ENCODE data around the gene UBE2J2.

- TF ChIP-seq CTCF (IDR thresholded peaks at IDR 0.05) (no peak), EZH2 (IDR thresholded peaks at IDR 0.05) (no peak)
These were observed 48.3 kb downstream of the UBE2J2 start for GRCh38 chr1:1225238-1225845.
